ENCODE measurements around the gene GIMAP5. TPM values are rescaled to one million over a fixed set of nuclear protein-coding genes. Genes with fewer than 3 reads are reported as not detected.

GIMAP5 gene
- polyA plus RNA-seq, 1 of the 3 experiments (the other 2 are of a cell fraction): not detected

DNA sequence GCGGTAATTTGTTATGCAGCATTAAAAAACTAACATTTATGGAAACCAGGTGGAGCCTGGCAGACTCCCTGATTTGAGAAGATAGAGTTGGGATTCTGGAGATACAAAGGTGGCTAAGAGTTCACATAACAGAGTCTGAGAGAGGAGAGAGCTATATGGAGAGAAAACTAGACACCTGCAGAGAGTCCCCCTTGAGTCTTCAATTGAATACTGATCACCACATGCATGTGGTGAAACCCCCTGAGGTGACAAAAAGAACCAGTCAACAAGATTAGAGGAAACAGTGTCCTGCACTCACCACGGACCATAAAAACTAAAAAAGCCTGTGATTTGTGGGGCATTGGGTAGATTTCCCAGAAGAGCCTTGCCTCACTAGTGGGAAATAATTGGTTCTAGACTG is 41.6 kb upstream of the GIMAP5 start:
- Histone ChIP-seq H3K79me2 (ENCODE audit: insufficient read depth) (no peaks in the 10 kb centered on the region), H3K27ac (ENCODE audit: low read depth in 2 of 2, low read length in 1 of 2) (no peak overlapping the region), H3K4me1 (ENCODE audit: control insufficient read depth in 1 of 2, insufficient read depth in 2 of 2, low read depth in 1 of 2, low read length in 1 of 2) (no peaks in the 10 kb centered on the region), H3F3A (replicated peaks; ENCODE audit: insufficient read depth) (no peaks in the 10 kb centered on the region), H3K27me3 (ENCODE audit: insufficient read depth) (no peaks in the 10 kb centered on the region), H2AFZ (ENCODE audit: low read depth) (no peak overlapping the region), H3K9me2 (no peaks in the 10 kb centered on the region), H4K20me1 (ENCODE audit: insufficient read depth) (no peaks in the 10 kb centered on the region), H3K36me3 (replicated peaks in 1 of 2; ENCODE audit: control insufficient read depth in 1 of 2, insufficient read depth in 2 of 2, low read length in 1 of 2) (no peaks in the 10 kb centered on the region), H3K4me3 (ENCODE audit: low read depth in 2 of 2, low read length in 1 of 2) (no peak overlapping the region), H3K4me2 (no peak overlapping the region), H3K9me3 (no peaks in the 10 kb centered on the region), H3K9ac (no peak overlapping the region)
- TF ChIP-seq, protein P1, sequence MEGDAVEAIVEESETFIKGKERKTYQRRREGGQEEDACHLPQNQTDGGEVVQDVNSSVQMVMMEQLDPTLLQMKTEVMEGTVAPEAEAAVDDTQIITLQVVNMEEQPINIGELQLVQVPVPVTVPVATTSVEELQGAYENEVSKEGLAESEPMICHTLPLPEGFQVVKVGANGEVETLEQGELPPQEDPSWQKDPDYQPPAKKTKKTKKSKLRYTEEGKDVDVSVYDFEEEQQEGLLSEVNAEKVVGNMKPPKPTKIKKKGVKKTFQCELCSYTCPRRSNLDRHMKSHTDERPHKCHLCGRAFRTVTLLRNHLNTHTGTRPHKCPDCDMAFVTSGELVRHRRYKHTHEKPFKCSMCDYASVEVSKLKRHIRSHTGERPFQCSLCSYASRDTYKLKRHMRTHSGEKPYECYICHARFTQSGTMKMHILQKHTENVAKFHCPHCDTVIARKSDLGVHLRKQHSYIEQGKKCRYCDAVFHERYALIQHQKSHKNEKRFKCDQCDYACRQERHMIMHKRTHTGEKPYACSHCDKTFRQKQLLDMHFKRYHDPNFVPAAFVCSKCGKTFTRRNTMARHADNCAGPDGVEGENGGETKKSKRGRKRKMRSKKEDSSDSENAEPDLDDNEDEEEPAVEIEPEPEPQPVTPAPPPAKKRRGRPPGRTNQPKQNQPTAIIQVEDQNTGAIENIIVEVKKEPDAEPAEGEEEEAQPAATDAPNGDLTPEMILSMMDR (IDR thresholded peaks at IDR 0.05): no peak
- TF ChIP-seq MEF2A (IDR thresholded peaks at IDR 0.05; ENCODE audit: borderline replicate concordance, low read depth) (no peak), POLR2AphosphoS5 (IDR thresholded peaks at IDR 0.05; ENCODE audit: low read depth, low read length) (no peak), TEAD4 (IDR thresholded peaks at IDR 0.05; ENCODE audit: borderline replicate concordance, insufficient read depth) (no peak), FOXJ3 (CRISPR knock-in tag; IDR thresholded peaks at IDR 0.05) (no peak), GABPA (IDR thresholded peaks at IDR 0.05; ENCODE audit: low read depth) (no peak), YY1 (IDR thresholded peaks at IDR 0.05; ENCODE audit: low read depth) (no peak), EP300 (IDR thresholded peaks at IDR 0.05; ENCODE audit: borderline replicate concordance in 1 of 2, low read depth in 1 of 2, low read length in 1 of 2) (no peak), CHD2 (IDR thresholded peaks at IDR 0.05; ENCODE audit: low read length, partially characterized antibody) (no peak), NRF1 (IDR thresholded peaks at IDR 0.05; ENCODE audit: low read depth, low read length) (no peak), ELF1 (IDR thresholded peaks at IDR 0.05) (no peak), RFX5 (IDR thresholded peaks at IDR 0.05; ENCODE audit: low read length) (no peak), MXI1 (IDR thresholded peaks at IDR 0.05; ENCODE audit: low read depth, low read length) (no peak)
- TF ChIP-seq, protein P2, sequence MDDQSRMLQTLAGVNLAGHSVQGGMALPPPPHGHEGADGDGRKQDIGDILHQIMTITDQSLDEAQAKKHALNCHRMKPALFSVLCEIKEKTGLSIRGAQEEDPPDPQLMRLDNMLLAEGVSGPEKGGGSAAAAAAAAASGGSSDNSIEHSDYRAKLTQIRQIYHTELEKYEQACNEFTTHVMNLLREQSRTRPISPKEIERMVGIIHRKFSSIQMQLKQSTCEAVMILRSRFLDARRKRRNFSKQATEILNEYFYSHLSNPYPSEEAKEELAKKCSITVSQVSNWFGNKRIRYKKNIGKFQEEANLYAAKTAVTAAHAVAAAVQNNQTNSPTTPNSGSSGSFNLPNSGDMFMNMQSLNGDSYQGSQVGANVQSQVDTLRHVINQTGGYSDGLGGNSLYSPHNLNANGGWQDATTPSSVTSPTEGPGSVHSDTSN (IDR thresholded peaks at IDR 0.05): no peak
- TF ChIP-seq, protein P3, sequence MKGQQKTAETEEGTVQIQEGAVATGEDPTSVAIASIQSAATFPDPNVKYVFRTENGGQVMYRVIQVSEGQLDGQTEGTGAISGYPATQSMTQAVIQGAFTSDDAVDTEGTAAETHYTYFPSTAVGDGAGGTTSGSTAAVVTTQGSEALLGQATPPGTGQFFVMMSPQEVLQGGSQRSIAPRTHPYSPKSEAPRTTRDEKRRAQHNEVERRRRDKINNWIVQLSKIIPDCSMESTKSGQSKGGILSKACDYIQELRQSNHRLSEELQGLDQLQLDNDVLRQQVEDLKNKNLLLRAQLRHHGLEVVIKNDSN (IDR thresholded peaks at IDR 0.05; ENCODE audit: borderline replicate concordance, low read depth): no peak
- DNase-seq: no peak
- WGBS (ENCODE audit: low lambda C conversion rate): 0% methylated on average over 2 of the region's 2 CpGs
- ChIA-PET CTCF (no interaction called here), POLR2A (no interaction called here)

DNA sequence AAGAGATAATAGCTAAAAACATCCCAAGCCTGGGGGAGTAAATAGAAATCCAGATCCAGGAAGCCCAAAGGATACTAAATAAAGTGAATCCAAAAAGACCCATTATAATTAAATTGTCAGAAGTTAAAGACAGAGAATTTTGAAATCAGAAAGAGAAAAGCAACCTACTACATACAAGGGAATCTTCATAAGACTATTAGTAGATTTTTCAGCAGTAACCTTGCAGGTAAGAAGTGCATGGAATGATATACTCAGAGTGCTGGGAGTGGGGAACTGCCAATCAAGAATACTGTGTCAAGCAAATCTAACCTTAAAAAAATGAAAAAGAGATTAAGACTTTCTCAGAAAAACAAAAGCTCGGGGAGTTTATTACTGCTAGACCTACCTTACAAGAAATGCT is 34.0 kb upstream of the GIMAP5 start:
- Histone ChIP-seq H3K4me2 (no peak overlapping the region), H3K9ac (no peak overlapping the region), H3K27me3 (ENCODE audit: insufficient read depth) (no peaks in the 10 kb centered on the region), H3K27ac (ENCODE audit: low read depth in 2 of 2, low read length in 1 of 2) (no peak overlapping the region), H2AFZ (ENCODE audit: low read depth) (no peak overlapping the region), H3K9me3 (peaks cover 17% of the 10 kb centered on the region), H4K20me1 (ENCODE audit: insufficient read depth) (no peaks in the 10 kb centered on the region), H3K4me1 (ENCODE audit: control insufficient read depth in 1 of 2, insufficient read depth in 2 of 2, low read depth in 1 of 2, low read length in 1 of 2) (no peaks in the 10 kb centered on the region), H3K79me2 (ENCODE audit: insufficient read depth) (no peaks in the 10 kb centered on the region), H3K4me3 (ENCODE audit: low read depth in 2 of 2, low read length in 1 of 2) (no peak overlapping the region), H3K36me3 (replicated peaks in 1 of 2; ENCODE audit: control insufficient read depth in 1 of 2, insufficient read depth in 2 of 2, low read length in 1 of 2) (no peaks in the 10 kb centered on the region), H3F3A (replicated peaks; ENCODE audit: insufficient read depth) (no peaks in the 10 kb centered on the region), H3K9me2 (no peaks in the 10 kb centered on the region)
- POLR2A ChIA-PET: no interaction called here
- CTCF ChIA-PET: no interaction called here
- TF ChIP-seq MXI1 (IDR thresholded peaks at IDR 0.05; ENCODE audit: low read depth, low read length) (no peak), RXRA (IDR thresholded peaks at IDR 0.05; ENCODE audit: borderline replicate concordance, low read depth) (no peak), EZH2phosphoT487 (IDR thresholded peaks at IDR 0.05; ENCODE audit: borderline replicate concordance, low read depth) (no peak)
- TF ChIP-seq, protein P4, sequence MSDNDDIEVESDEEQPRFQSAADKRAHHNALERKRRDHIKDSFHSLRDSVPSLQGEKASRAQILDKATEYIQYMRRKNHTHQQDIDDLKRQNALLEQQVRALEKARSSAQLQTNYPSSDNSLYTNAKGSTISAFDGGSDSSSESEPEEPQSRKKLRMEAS (IDR thresholded peaks at IDR 0.05; ENCODE audit: low read depth): no peak
- 0% methylated on average over 1 of the region's 1 CpG for WGBS (ENCODE audit: low lambda C conversion rate)
- no peak for DNase-seq
